GM21717 (cell line): ENCODE results near the gene SLC25A39.
"Not testable (repeated sequence)": the region's sequence is repeated elsewhere in the genome, so short reads cannot be mapped to it uniquely, and the experiment has no call there.

Experiments used
- ATAC-seq: cut with Tn5 transposase; IDR thresholded peaks from one replicate; pipeline ENCODE4 v1.9.1; 2021; ENCODE audit warnings: mild to moderate bottlenecking, moderate library complexity; ENCODE audit not compliant: unreplicated experiment

The SLC25A39 gene

DNA sequence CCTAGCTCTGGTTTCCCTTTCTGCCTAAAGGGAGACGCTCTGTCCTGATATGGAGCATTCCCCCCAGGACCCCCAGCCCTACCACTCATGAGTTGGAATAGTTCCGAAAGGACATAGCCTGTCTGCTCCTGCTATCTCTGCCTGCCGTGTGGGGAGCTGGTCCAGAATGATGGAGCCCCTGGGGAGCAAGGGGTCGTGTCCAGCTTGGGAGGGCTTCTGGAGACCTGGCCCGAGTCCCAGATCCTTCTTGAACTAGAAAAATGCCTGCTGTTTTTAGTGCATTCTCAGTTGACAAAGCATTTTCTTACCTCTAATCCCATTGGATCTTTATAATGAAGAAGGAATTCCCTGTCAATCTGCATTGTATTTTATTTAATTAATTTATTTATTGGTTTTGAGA, 11.3 kb upstream of the SLC25A39 start:
- ATAC-seq, result no peak

DNA sequence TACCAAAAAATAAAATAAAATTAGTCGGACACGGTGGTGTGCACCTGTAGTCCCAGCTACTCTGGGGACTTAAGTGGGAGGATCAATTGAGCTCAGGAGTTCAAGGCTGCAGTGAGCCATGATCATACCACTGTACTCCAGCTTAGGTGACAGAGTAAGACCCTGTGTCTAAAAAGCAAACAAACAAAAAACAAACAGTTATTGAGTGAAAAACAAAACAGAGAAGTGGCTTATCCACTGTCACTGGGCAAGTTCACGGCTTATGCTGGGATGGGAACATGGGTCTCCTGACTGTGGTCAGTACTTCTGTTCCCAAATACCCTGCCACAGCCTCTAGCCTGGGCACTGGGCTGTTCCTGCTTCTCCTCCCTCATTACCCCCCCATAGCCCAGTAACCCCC, 10.9 kb upstream of the SLC25A39 start:
- no peak for ATAC-seq

DNA sequence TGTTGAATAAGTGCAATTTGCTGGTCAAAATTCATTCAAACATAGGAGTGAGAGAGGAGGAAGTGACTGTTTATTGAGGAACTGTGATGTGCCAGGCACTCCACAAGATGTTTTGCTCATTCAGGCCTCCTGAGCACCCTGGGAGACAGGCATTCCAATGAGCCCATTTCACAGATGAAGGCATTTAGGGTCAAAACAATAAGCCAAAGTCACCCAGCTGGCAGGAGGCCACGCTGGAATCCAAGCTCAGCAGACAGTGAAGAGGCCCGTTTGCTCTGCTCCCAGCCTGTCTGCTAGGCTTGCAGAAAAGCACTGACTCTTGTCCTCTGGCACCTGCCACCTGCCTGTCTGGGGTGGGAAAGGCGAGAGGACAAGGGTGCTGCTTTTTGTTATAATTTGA, 10.1 kb upstream of the SLC25A39 start:
- no peak for ATAC-seq

DNA sequence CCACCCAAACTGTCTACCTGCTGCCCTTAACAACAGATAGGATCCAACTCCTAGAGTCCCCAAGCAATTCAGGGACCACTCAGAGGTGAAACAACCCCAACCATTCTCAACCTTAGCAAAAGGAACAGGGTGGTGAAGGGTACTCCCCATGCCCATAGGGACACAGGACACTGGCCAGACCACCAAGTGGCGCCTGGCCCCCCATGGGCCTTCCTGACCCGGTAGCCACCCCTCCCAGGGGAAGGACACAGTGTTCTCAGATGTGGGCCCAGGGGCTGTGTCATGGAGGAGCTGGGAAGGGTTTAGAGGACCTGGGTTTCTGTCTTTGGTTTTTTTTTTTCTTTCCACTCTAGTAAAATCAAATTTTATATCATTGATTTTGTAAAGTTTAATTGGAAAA, 9.7 kb upstream of the SLC25A39 start:
- ATAC-seq, result no peak

DNA sequence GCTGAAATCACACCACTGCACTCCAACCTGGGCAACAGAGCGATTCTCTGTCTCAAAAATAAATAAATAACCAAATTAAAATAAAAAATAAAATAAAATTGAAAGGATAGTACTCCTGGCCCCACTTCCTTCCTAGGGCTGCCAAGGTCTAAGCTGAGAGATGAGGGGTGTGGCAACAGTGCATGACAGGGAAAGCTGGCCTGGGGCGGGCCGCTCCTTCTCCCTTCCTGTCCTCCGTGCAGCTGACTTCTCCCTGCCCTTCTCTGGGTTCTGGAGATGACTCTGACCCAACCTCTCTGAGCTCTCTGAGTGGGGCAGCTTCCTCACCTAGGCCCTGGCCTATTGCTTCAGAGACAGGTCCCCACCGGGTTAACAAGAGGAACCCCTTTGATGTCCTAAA, 8.7 kb upstream of the SLC25A39 start:
- ATAC-seq, result no peak

DNA sequence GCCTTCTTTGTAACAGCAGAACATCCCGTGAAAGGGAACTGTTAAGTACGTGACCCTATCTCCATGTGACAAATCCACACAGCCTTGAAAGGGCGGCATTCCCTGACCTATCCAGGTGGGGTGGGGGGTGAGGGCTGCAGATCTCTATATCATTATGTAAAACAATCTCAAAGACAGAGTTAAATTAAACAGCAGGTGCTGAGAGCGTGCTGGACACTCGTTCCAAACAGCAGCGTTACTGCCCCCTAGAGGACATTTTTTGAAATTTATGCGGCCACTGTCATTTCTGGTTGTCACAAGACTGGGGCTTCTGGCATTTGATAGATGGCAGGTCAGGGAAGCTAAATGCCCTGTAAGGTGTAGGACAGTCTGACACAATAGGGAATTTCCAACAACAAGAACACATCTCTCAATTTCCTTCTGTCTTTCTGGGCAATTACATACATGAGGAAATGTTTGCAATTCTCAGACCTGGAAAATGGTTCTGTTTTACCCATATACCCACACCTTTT, 6.7 kb upstream of the SLC25A39 start:
- no peak for ATAC-seq

DNA sequence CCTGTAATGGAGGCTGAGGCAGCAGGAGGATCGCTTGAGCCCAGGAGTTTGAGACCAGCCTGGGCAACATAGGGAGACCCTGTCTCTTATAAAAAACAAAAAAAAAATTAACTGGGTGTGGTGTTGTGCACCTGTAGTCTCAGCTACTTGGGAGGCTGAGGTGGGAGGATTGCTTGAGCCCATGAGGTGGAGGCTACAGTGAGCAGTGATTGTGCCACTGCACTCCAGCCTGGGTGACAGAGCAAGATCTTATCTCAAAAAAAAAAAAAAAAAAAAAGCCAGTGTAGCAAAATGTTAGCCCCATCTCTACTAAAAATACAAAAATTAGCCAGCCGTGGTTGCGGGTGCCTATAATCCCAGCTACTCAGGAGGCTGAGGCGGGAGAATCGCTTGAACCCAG, 5.6 kb upstream of the SLC25A39 start:
- ATAC-seq, result not testable (repeated sequence)

DNA sequence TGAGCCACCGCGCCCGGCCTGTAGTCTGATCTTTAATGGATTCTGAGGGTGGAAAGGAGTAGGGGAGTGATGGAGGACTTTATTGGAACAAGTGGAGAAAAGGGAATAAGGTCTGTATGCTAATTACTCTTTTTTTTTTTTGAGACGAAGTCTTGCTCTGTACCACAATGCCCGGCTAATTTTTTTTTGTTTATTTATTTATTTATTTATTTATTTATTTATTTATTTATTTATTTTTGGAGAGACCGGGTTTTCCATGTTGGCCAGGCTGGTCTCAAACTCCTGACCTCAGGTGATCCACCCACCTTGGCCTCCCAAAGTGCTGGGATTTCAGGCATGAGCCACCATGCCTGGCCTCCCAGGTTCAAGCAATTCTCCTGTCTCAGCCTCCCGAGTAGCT, 4.9 kb upstream of the SLC25A39 start:
- ATAC-seq, result not testable (repeated sequence)

DNA sequence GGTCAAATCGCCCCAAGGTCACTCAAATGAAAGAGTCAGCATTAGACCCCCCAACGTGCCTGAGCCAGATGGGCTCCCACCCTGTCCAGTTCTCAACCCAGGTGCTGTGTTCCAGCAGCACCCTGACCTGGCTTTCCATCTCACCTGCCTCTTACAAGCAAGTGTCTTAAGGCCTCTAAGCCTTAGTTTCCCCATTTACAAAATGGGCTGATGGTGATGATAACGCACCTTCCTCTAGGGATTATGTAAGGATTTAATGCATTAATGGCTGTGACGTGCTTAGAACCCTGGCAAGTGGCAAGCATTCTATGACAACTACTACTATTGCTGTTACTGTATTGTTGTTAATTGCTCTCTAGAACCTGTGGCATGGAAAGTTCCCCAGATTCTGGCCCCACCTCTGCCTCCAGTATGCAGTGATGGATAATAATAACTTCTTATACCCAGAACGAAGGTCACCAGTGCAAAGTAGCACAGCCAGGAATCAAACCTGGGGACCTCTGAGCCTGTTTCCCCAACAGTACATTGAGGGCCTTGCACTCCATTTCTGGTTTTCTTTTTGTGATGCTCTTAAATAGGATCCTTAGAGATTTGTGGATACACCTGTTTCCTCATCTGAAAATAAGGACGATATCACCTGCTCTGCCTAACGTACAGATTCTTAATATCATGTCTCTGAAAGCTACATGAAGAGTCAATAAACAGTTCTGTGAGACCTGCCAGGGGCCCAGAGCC, 3.3 kb upstream of the SLC25A39 start:
- no peak for ATAC-seq

DNA sequence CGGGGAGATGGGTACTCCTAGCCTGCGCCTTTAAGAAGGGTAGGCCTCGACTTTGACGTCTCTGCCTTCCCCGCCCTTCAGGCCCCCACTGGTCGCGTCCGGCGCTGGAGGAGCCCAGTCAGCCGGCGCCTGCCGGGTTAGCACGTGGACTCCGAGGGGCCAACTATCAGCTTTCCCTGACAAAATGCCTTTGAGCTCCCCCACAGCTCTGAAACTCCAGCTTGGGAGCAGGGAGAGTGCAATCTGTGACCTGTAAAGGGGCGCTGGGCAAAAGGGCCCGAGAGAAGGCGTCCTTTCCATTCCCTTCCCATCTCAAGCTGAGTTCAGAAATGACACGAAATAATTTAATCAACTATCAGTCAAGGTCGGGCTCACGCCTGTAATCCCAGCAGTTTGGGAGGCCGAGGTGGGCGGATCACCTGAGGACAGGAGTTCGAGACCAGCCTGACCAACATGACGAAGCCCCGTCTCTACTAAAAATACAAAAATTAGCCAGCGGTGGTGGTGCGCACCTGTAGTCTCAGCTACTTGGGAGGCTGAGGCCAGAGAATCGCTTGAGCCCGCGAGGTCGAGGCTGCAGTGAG, 2.3 kb upstream of the SLC25A39 start:
- ATAC-seq, result peak; percentile 35

DNA sequence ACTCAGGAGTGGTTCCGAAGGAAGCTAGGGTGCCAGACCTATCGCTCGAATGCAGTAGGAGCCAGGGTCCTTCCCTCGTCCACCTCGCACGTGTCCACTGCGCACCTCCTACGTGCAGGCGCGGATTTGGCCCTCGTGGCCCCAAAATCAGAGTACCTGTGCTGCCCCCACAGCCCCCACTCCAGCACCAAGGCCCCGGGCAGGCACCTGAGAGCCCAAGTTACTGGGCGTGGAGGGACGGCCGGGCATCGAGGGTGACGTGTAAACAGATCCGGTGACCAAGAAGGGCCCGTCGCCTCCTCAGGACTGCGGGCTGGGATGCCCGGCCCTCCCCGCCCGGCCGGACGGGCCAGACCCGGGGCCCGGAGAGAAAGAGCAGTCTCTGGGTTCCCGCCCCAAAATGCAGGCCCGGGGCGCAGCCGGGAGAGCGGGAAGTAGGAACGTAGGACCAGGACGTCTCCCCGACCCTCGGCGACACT, 492 bp downstream of the SLC25A39 start:
- no peak for ATAC-seq

DNA sequence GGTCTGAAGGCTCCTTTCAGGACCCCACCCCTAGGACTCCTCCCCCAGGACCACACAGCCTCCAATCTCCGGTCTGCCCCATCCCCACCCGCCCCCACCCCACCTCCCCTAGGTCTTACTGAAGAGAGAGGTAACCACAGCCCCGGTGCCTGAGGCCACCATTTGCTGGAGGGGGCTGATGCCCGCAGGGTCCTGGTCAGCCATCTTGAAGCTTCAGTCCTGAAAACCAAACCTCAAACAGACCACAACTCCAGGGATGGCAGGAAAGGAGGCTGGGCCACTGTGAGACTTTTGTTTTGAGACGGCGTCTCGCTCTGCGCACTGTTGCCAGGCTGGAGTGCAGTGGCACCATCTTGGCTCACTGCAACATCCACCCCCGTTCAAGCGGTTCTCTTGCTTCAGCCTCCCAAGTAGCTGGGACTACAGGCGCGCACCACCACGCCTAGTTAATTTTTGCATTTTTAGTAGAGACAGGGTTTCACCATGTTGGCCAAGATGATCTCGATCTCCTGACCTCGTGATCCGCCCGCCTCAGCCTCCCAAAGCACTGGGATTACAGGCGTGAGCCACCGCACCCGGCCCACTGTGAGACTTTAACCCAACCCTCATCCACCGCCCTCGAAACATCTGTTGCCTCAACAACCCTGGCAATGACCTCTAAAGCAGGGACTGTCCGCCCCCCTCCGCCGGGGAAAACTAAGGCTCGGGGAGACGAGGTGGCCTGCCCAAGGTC, 1.1 kb downstream of the SLC25A39 start:
- ATAC-seq, result no peak

DNA sequence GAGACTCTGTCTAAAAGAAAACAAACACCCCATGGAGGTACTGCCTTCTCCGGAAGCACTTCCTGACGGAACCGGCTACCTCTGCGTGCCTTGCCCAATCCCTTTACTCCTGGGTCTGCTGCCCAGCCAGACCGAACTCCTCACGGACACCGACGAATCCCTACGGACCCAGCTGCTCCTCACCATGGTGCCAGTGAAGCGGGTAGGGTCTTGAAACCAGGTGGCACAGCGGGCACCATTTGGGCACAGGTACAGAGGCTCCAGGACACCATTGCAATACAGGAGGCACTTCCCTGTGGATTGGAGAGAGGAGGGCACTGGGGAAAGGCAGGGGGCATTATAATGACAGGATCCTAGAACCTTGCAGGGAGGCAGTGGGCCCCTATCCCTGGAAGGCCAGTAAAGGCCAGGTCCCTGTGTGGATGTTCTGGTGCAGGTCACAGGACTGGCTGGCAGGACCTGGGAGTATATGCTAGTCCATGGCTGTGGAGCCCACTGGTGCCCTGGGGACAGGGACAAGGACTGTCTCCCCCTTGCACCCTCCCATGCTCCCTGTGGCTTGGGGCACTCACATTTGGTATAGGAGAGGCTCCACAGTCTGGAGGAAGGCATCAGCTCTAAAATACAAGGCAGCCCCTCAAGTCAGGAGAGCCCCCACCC, 2.3 kb downstream of the SLC25A39 start:
- ATAC-seq, result no peak

DNA sequence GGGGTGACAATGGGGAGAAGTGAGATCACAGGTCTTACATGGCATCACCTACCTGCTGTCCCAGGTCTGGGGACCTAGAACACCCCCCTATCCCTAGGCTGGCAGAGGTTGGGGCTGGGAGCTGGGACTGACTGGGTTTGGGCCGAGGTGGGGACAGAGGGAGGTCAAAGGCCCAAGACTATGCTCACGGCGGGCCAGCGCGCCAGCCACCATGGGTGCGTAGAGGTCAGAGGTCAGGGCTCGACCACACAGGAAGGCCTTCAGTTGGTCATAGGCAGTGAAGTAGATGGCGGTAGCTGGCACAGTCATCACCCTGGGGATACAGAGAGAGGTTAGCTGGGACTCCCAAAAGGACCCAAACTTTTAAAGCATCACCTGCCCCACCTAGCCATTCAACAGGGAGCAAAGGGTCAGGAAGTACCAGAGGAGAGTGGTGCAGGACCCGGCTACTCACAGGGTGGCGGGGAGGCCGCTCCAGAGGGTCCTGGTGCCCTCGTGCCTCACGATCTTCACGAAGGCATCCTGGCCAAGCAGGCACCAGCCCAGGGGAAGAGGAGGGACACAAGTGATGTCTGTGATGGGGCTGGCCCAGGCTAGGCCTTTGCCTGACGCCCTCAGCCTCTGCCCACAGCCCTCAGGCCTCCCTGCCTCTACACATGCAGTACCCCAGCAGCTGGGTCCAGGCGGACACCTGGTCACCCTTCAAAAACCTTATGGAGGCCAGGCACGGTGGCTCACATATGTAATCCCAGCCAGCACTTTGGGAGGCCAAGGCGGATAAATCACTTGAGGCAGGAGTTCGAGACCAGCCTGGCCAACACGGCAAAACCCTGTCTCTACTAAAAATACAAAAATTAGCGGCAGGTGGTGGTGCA, 3.1 kb downstream of the SLC25A39 start:
- ATAC-seq, result no peak

DNA sequence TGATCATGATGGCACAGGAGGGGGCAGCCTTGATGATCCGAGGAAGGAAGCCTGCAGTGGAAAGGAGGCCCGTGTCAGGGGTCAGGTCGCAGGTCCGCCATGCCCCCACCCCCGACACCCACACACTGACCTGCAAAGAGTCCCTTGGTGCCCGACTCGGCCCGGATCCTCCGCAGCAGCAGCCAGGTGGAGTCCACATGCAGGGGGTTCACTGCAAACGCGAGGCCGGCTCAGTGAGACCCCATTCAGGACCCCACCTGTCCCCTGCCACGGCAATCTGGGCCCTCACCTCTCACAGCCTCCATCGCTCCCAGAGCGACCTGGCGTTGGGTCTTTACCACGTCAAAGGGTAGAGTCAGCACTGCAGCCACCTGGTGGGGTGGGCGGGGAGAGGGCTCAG, 4.6 kb downstream of the SLC25A39 start:
- ATAC-seq, result no peak

DNA sequence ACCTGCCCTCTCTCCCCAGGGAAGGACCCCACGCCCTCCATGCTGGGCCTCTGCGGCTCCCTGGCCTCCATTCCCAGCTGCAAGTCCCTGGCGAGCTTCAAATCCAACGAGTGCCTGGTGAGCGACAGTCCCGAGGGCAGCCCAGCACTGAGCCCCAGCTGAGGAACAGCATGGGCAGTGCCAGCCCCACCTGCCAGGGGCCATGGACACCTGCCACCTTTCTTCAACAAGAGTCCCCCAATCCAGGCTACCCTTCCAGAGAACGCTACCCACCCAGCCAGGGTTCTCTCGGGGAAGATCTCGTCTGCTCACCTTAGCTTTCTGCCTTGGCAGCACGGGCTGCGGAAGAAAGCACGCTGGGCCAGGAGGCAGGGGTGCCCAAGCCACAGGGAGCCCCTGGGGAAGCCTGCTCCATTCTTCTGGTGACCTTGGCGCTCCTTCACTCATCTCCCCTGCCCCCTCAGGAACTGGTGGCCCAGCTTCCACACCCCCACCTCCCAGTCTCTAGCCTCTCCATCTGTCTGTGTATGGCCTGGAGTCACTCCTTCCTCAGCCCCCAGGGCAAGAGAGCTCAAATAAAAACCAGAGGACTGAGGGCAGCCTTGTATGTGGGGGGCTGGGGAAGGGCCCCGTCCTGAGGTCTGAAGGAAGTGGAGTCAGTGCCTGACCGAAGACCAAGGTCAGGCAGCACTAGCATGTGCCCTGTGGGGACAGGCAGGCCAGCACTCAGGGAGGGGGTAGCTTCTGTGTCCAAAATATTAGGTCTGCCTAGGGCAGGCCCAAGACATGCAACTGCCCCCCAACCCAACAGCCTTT, 6.3 kb downstream of the SLC25A39 start:
- ATAC-seq, result no peak

DNA sequence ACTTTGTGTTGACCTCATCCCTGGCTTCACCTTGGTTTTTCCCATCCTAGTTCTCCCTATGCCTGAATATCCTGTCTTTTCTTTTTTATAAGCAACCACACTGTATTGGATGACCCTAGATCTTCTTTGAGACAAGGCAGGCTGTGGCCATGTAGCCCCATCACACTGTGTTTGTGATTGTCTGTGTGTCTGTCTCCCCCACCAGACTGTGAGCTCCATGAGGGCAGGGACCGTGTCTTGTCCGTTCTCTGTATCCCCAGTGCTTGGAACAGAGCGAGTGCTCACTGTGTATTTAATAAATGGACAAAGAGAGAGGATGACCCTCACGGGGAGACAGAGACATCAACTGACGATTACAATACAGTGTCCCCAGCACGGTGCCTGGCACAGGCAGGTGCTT, 7.1 kb downstream of the SLC25A39 start:
- ATAC-seq, result no peak

DNA sequence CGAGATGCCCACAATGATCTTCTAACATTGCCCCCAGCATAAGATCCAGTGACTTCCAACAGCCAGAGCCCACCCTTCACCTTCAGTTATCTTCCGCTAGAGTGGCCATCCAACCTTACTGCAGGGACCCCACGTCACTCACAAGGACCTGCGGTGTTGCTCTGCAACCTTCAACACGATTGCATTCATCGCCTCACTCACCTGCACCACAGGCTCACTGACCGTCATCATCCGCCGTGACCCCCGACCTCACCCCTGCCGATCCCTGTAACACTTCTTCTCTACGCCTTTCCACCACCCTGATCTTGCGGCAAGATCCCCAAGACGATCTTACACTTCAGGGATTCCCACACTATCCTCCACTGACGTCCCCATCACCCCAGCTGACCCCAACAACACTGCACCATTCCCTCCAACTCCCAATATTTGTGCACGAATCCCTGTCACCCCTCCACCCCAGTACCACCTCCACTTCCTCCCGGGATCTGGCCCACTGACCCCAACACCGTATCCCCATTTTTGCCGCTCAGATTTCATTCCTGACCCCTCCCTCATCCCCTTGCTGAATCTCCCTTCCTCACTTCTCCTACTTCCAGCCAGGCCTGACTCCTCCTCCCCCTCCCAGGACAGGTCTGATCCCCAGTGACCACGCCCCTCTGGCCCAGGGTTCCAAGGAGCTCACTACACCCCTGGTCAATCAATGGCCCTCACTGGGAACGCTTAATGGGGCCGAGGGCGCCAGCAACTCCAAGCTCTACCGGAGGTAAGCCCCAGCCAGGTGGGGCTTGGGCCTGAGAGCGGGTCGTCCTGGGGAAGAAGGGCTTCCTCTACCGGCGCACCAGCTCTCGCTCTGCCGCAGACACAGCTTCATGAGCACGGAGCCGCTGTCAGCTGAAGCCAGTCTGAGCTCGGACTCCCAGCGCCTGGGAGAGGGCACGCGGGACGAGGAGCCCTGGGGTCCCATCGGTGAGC, 8.6 kb downstream of the SLC25A39 start:
- no peak for ATAC-seq
